Activated CD4-positive, alpha-beta T cell treated with anti-CD3 and anti-CD28 coated beads, Interleukin-2, Interleukin-6, amounts not matched to agents 100 ng/mL and 50 ng/mL, durations not matched to agents 16 hours and 8 hours (primary cell): ENCODE results near the gene MRPL14.
A peak's percentile ranks its signal among the peaks of the same experiment; 100 is the strongest.

ENCODE experiments used
- DNase-seq: peaks from one replicate; pipeline ENCODE4 v3.0.0-alpha.2; 2020

MRPL14 gene

DNA sequence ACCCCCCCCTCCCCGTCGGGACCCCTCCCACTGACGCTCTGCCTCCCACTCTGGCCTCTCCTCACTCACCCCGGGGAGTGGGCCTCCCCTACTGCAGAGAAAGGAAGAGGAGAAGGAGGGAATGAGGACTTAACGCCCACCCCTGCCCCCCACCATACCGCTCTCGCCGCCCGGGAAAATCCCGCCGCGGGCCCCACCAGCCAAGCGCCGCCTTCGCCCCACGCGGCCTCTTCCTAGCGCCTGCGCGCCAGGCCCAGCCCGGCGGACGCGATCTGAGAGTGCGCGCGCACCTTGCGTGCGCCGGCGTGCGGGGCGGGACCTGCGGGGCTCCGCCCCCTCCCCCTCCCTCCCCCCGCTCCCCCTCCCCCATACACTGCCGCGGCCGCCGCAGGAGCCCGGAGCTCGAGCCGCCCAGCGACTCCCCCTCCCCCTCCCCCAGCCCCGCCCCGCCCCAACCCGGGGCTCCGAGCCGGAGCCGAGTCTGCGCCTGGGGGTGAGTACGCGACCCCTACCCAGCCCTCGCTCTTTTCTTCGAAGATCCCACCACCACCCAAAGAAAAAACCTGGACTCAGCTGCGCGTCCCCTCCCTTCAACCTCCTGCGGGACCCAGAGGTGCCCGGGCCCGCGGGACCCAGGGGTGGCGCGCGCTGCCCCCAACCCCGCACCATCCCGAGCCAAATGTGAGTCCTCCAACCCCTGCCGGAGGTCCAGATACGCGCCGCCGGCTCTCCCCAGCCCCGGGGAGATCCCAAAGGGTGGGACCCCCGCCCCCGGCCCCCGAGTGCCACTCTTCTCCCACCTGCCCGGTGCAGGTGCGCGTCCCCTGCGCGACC lies at the start of gene MRPL14, which contains the start of gene TMEM63B:
TSS of gene MRPL14 (minus strand) at position 267 of the 834 bp plus-strand sequence. CDS start 10,841 bp downstream, outside the sequence.
TSS of gene TMEM63B (plus strand) at position 369 of the 834 bp plus-strand sequence. CDS start 7,031 bp downstream, outside the sequence.
- DNase-seq = peak; percentile 94

- DNase-seq = no peak
Measured at GRCh38 chr6:44176130-44176761, 49.0 kb upstream of the MRPL14 start.

GRCh38 chr6:44172731-44173500 lies 45.7 kb upstream of the MRPL14 start:
- DNase-seq = peak; percentile 84

- no peak for DNase-seq
Measured at GRCh38 chr6:44171899-44172546, 44.8 kb upstream of the MRPL14 start.

DNA sequence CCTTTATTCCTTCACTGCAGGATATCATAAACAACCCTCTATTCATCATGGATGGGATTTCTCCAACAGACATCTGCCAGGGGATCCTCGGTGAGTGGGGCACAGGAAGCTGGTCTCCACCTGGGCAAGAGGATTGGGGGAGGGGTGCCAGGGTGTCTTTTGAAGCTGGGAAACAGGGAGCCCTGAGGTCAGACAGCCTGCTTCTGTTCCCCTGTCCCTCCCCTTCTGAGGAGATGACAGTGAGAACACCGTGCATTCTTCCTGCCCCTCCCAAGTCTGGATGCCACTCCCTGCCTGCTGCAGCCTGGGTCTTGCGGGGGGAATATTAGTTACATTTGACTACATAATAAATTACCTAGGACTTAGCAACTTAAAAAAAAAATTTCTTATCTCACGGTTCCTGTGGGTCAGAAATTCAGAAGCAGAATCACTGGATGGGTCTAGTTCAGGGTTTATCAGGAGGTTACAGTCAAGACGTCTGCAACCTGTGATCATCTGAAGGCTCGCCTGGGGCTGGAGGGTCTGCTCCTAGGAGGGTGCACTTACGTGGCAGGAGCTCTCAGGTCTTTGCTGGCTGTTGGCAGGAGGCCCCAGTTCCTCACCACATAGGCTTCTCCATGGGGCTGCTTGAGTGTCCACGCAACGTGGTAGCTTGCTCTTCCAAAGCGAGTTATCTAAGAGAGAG lies 42.8 kb upstream of the MRPL14 start:
- DNase-seq = no peak

DNA sequence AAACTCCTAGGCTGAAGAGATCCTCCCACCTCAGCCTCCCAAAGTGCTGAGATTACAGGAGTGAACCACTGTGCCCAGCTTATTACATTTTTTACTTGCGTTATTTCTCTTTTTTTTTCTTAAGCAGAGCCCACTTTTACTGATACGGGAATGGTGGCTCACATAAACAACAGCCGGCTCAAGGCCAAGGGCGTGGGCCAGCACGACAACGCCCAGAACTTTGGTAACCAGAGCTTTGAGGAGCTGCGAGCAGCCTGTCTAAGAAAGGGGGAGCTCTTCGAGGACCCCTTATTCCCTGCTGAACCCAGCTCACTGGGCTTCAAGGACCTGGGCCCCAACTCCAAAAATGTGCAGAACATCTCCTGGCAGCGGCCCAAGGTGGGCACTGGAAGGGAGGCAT lies 41.9 kb upstream of the MRPL14 start:
- no peak for DNase-seq

DNA sequence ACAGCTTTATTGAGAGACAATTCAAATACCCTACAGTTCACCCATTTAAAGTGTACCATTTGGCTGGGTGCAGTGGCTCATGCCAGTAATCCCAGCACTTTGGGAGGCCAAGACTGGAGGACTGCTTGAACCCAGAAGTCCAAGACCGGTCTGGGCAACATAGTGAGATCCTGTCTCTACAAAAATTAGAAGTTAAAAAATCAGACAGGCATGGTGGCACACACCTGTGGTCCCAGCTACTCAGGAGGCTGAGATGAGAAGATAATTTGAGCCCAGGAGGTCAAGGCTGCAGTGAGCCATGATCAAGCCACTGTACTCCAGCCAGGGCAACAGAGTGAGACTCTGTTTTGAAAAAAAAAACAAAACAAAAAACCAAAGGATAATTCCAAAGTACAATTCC lies 40.3 kb upstream of the MRPL14 start:
- DNase-seq = no peak

- DNase-seq = no peak
Measured at GRCh38 chr6:44166591-44167184, 39.4 kb upstream of the MRPL14 start.

GRCh38 chr6:44166116-44166515 lies 38.9 kb upstream of the MRPL14 start:
- no peak for DNase-seq

- DNase-seq = no peak
Measured at GRCh38 chr6:44162876-44163625, 35.8 kb upstream of the MRPL14 start.

DNA sequence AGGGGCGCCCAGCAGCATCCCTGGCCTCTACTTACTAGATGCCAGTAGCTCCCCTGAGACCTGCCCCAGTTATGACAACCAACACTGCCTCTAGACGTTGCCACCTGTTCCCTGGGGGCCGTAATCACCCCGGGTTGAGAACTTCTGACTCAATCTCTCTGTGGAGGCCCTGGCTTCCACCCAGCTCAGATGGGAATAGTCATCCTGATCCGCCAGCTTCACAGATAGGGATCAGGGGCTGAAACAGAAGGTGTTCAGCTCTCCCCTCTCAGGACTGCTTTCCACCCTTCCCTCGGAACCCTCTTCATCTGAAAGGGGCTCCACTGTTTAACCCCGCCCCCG lies 34.7 kb upstream of the MRPL14 start:
- no peak for DNase-seq

GRCh38 chr6:44158770-44159228 lies 31.5 kb upstream of the MRPL14 start, which contains the start of gene CAPN11:
Gene CAPN11, plus strand, starts transcription at chr6:44158820. Its CDS starts 29 bp downstream, at chr6:44158849.
- DNase-seq = no peak

DNA sequence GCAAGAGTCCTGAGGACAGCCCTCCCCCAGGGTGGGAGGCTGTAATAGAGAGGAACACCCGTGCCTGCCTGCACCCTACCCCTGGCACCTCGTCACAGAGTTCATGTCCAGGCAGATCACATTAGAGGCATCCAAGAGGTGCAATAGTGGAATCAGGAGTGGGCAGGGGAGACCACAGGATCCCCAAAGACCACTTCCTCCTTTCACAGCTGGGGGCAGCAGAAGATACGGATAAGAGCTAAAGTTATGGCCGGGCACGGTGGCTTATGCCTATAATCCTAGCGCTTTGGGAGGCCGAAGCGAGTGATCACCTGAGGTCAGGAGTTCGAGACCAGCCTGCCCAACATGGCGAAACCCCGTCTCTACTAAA lies 29.9 kb upstream of the MRPL14 start:
- no peak for DNase-seq

DNA sequence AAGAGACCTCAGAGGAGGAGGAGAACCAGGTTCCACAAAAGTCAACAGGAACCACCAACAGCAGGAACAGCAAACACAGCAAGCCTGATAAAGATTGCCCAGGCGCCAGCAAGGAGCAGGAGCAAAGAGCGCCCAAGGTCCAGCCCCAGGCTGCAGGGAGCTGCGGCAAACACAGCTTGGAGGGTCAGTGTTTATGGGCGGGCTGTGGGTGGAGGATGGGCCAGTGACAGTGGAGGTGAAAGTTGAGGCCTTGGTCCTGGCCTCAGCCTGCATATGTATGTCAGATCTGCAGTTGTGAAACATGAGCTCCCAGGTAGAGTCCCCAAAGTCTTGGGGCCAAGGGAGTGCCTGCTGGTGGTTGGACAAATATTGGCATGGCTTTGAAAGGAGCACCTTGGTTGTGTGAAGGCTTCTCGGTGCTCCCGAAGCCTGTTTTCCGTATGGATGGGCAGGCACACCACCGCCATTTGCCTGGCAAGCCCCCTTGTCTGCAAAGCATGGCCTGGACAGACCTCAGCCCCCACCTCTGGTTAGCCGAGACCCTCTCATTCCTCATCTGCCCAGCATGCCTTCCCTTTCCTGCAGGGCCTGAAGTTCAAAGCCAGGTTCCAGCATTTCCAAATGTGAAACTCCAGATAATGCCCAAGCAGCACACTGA lies 29.4 kb upstream of the MRPL14 start:
- no peak for DNase-seq

DNA sequence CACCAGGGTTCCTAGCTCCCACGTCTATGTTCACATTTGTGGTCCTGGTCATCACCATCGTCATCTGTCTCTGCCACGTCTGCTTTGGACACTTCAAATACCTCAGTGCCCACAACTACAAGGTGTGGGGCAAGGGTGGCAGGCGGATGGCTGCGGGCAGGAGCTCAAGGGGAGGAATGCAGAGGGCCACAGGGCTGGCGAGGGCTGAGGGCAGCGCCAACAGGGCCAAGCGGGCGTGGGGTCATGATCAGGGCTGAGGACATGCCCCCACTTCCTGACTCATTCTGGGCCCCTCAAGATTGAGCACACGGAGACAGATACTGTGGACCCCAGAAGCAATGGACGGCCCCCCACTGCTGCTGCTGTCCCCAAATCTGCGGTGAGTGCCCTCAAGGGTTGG lies 26.8 kb upstream of the MRPL14 start:
- DNase-seq = no peak

DNA sequence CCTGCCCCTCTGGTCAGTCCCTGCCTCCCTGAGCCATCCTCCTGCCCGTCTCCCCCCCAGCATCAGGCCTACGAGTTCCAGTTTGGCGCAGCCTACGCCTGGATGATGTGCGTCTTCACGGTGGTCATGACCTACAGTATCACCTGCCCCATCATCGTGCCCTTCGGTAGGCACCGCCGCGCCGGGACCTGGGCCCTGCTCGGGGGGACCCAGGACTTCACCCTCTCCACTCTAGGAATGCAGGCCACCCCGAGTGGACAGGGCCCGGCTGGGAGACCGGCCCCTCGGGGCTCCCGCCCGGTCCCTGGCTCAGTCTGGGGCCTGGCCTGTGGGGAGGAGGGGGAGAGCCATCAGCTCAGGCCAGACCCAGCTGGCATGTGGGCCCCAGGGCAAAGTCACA lies 25.3 kb upstream of the MRPL14 start:
- no peak for DNase-seq

DNA sequence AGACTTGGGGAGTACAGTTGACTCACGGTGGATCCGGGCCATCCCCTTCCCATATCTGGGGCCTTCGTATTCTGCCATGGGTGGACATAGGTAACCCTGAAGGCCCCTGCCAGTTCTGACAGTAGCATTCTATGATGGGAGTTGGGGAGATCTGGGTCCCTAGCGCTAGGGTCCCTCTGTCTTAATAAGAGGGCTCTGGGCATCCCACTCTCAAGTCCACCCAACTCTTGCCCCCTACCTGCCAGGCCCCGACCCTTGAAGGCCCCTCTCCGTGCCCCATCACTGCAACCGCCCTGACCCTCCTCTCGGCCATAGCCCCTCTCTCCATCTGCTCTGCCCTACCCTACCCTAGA lies 24.8 kb upstream of the MRPL14 start:
- no peak for DNase-seq

GRCh38 chr6:44151348-44152108 lies 24.3 kb upstream of the MRPL14 start:
- peak; percentile 87 for DNase-seq

- no peak for DNase-seq
Measured at GRCh38 chr6:44150317-44150917, 23.2 kb upstream of the MRPL14 start.
